PC-3 (cell line): ENCODE results near the gene GPC3. TPM values are rescaled to one million over a fixed set of nuclear protein-coding genes. Genes with fewer than 3 reads are reported as not detected.

Experiments used
- ATAC-seq: fragments of 200-7000 bp; cut with Tn5 transposase; 2 replicates; pipeline ENCODE4 v1.9.1; 2020; ENCODE audit warnings: mild to moderate bottlenecking, moderate library complexity
- BruUV-seq: library from RNA; stranded (reverse); fragments of 400-500 nt; replicated peaks from 2 replicates; lab custom pipeline; 2021; lab: Mats Ljungman, UMichigan
- CTCF ChIA-PET: fragments of 300-600 bp; sonication (Branson Sonifier 250); formaldehyde crosslinking; loops from one replicate; lab custom pipeline; 2022; ENCODE audit warnings: antibody characterized with exemption; lab: Charles Lee
- POLR2A ChIA-PET: fragments of 300-600 bp; sonication (Branson Sonifier 250); formaldehyde crosslinking; loops from one replicate; lab custom pipeline; 2022; ENCODE audit warnings: antibody characterized with exemption; ENCODE audit not compliant: unreplicated experiment; lab: Charles Lee
- DNase-seq: peaks from one replicate; pipeline ENCODE4 v3.0.0-alpha.2; 2015
- H2AFZ ChIP-seq: fragments of 300-600 bp; sonication (generic); 2 replicates; pipeline ENCODE4 v1.6.0; 2016; ENCODE audit warnings: antibody characterized with exemption, low read length
- H3F3A ChIP-seq: fragments of 300-600 bp; sonication (generic); one replicate; pipeline ENCODE4 v1.6.0; 2017; ENCODE audit warnings: antibody characterized with exemption, low read length, control low read depth, mild to moderate bottlenecking; ENCODE audit not compliant: unreplicated experiment
- H3K27ac ChIP-seq: fragments of 300-600 bp; sonication (generic); 2 replicates; pipeline ENCODE4 v1.5.1; 2016; ENCODE audit warnings: mild to moderate bottlenecking, low read length
- H3K27me3 ChIP-seq: fragments of 300-600 bp; sonication (generic); 2 replicates; pipeline ENCODE4 v1.6.1; 2016; ENCODE audit warnings: low read length, mixed read lengths
- H3K36me3 ChIP-seq: fragments of 300-600 bp; sonication (generic); 2 replicates; pipeline ENCODE4 v1.6.1; 2016; ENCODE audit warnings: low read depth, mixed run types, low read length, mixed read lengths
- H3K4me1 ChIP-seq: fragments of 300-600 bp; sonication (generic); 2 replicates; pipeline ENCODE4 v1.5.1; 2016; ENCODE audit warnings: low read length; ENCODE audit not compliant: insufficient read depth
- H3K4me2 ChIP-seq: fragments of 300-600 bp; sonication (generic); 2 replicates; pipeline ENCODE4 v1.6.0; 2016; ENCODE audit warnings: low read length
- H3K4me3 ChIP-seq: fragments of 300-600 bp; sonication (generic); 2 replicates; pipeline ENCODE4 v1.5.1; 2016; ENCODE audit warnings: mild to moderate bottlenecking, low read length, mixed read lengths
- H3K79me2 ChIP-seq: fragments of 300-600 bp; sonication (generic); 2 replicates; pipeline ENCODE4 v1.6.1; 2017; ENCODE audit warnings: low read length, mixed read lengths
- H3K9ac ChIP-seq: fragments of 300-600 bp; sonication (generic); 2 replicates; pipeline ENCODE4 v1.6.0; 2016; ENCODE audit warnings: mild to moderate bottlenecking, low read length
- H3K9me2 ChIP-seq: fragments of 300-600 bp; sonication (generic); replicated peaks from 2 replicates; pipeline ENCODE4 v1.6.1; 2016; ENCODE audit warnings: mixed run types, low read length, mixed read lengths
- H3K9me3 ChIP-seq: fragments of 300-600 bp; sonication (generic); 2 replicates; pipeline ENCODE4 v1.6.1; 2016; ENCODE audit warnings: low read length, mixed read lengths
- H4K20me1 ChIP-seq: fragments of 300-600 bp; sonication (generic); 2 replicates; pipeline ENCODE4 v1.6.1; 2016; ENCODE audit warnings: low read length, mixed read lengths
- CTCF ChIP-seq: fragments of 300-600 bp; sonication (generic); conservative IDR thresholded peaks from 2 replicates; pipeline ENCODE4 v1.5.1; 2017; ENCODE audit warnings: antibody characterized with exemption, low read depth, mild to moderate bottlenecking, low read length
- EZH2 ChIP-seq: fragments of 300-600 bp; sonication (generic); IDR thresholded peaks from one replicate; pipeline ENCODE4 v1.6.1; 2017; ENCODE audit warnings: antibody characterized with exemption, mild to moderate bottlenecking, low read length; ENCODE audit not compliant: unreplicated experiment
- EZH2phosphoT487 ChIP-seq: fragments of 300-600 bp; sonication (generic); IDR thresholded peaks from 2 replicates; pipeline ENCODE4 v1.6.1; 2018; ENCODE audit warnings: mild to moderate bottlenecking, antibody characterized with exemption, low read length, borderline replicate concordance
- intact Hi-C: fragments of 100-400 bp; cut with micrococcal nuclease; formaldehyde crosslinking; loops from 2 replicates; pipeline ENCODE4 v1.9.0; 2023
- total RNA-seq: library from RNA; depleted of rRNA; stranded (reverse); fragments of >200 nt; gene quantifications from 2 replicates; pipeline ENCODE4 v1.2.3, GENCODE V29; 2014

The GPC3 gene
- total RNA-seq, 1 experiment from 2014 or later = not detected

GRCh38 chrX:133513123-133513522, 472.3 kb downstream of the GPC3 start:
- Histone ChIP-seq H3K27ac (no peak overlapping the region), H3K4me3 (no peak overlapping the region), H3K4me2 (no peak overlapping the region), H3K9ac (no peak overlapping the region), H3K4me1 (no peaks in the 10 kb centered on the region), H3K9me2 (no peaks in the 10 kb centered on the region), H2AFZ (no peak overlapping the region), H3K9me3 (no peaks in the 10 kb centered on the region), H3K79me2 (no peaks in the 10 kb centered on the region), H3F3A (no peaks in the 10 kb centered on the region), H3K27me3 (no peaks in the 10 kb centered on the region), H3K36me3 (no peaks in the 10 kb centered on the region), H4K20me1 (no peaks in the 10 kb centered on the region)
- DNase-seq = no peak
- ChIA-PET POLR2A (no interaction called here), CTCF (no interaction called here)
- no TSS peak for BruUV-seq
- intact Hi-C loops = no loop called here
- ATAC-seq = no peak
- no peak for TF ChIP-seq EZH2phosphoT487
- TF ChIP-seq CTCF = no peak
- no peak for TF ChIP-seq EZH2

- H3K36me3 ChIP-seq = no peaks in the 10 kb centered on the region
- ChIA-PET CTCF (no interaction called here), POLR2A (no interaction called here)
- H3K9me2 ChIP-seq = no peaks in the 10 kb centered on the region
- no peak overlapping the region for H2AFZ ChIP-seq
- H3K9ac ChIP-seq = no peak overlapping the region
- H3K79me2 ChIP-seq = no peaks in the 10 kb centered on the region
- H3K27me3 ChIP-seq = no peaks in the 10 kb centered on the region
- no peak overlapping the region for H3K4me2 ChIP-seq
- H3K4me3 ChIP-seq = no peak overlapping the region
- TF ChIP-seq CTCF (no peak), EZH2phosphoT487 (no peak), EZH2 (no peak)
- no peaks in the 10 kb centered on the region for H4K20me1 ChIP-seq
- no peaks in the 10 kb centered on the region for H3K4me1 ChIP-seq
- H3K27ac ChIP-seq = no peak overlapping the region
- no peaks in the 10 kb centered on the region for H3F3A ChIP-seq
- intact Hi-C loops = no loop called here
- no peaks in the 10 kb centered on the region for H3K9me3 ChIP-seq
- BruUV-seq = no TSS peak
- DNase-seq (no peak), ATAC-seq (no peak)
Measured at GRCh38 chrX:133511041-133511440, 474.4 kb downstream of the GPC3 start.

GRCh38 chrX:133497356-133497755, 488.0 kb downstream of the GPC3 start:
- Histone ChIP-seq H3F3A (no peaks in the 10 kb centered on the region), H4K20me1 (no peaks in the 10 kb centered on the region), H3K4me2 (no peak overlapping the region), H3K4me1 (peaks cover 4% of the 10 kb centered on the region; the same call in 1 of the 2 replicates), H3K9me3 (no peaks in the 10 kb centered on the region), H3K79me2 (no peaks in the 10 kb centered on the region), H3K27ac (no peak overlapping the region), H3K9me2 (no peaks in the 10 kb centered on the region), H3K36me3 (no peaks in the 10 kb centered on the region), H3K4me3 (no peak overlapping the region), H2AFZ (no peak overlapping the region), H3K9ac (no peak overlapping the region), H3K27me3 (no peaks in the 10 kb centered on the region)
- no TSS peak for BruUV-seq
- CTCF ChIA-PET = no interaction called here
- POLR2A ChIA-PET = no interaction called here
- TF ChIP-seq EZH2phosphoT487 = no peak
- ATAC-seq = no peak
- intact Hi-C loops = no loop called here
- no peak for DNase-seq
